Thyroid gland (tissue), 4 donors: ENCODE data around the gene RPS6KL1. TPM values are rescaled to one million over a fixed set of nuclear protein-coding genes. Genes with fewer than 3 reads are reported as not detected.

Experiments used
- DNase-seq, 2 donors: peaks; one replicate each; pipeline ENCODE4 v3.0.0-alpha.2; 2019
- H3K27ac ChIP-seq, 3 donors: fragments of 200-600 bp; sonication (generic); 1 replicate in 2 of 3; 2 replicates in 1 of 3; pipeline ENCODE4 v1.5.1; 2016 to 2019; ENCODE audit warnings: mild to moderate bottlenecking in 1 of 3, moderate library complexity in 1 of 3
- H3K27me3 ChIP-seq: fragments of 200-600 bp; sonication (generic); one replicate; pipeline ENCODE4 v1.5.1; 2019
- H3K36me3 ChIP-seq, 2 donors: fragments of 200-600 bp; sonication (generic); one replicate each; pipeline ENCODE4 v1.5.1; 2016 to 2019
- H3K4me1 ChIP-seq, 2 donors: fragments of 200-600 bp; sonication (generic); one replicate each; pipeline ENCODE4 v1.5.1; 2017 to 2019
- H3K4me3 ChIP-seq, 3 donors: fragments of 200-600 bp; sonication (generic); replicated peaks in 1 of 3; 1 replicate in 2 of 3; 2 replicates in 1 of 3; pipeline ENCODE4 v1.5.1; 2016; ENCODE audit warnings: mild to moderate bottlenecking in 1 of 3
- H3K9me3 ChIP-seq: fragments of 200-600 bp; sonication (generic); one replicate; pipeline ENCODE4 v1.5.1; 2017
- POLR2A ChIP-seq, 2 donors: fragments of 450-650 bp; IDR thresholded peaks; one replicate each; pipeline ENCODE4 v1.6.1; 2017; ENCODE audit warnings: antibody characterized with exemption in 2 of 2, mild to moderate bottlenecking in 2 of 2, moderate library complexity in 1 of 2
- WGBS, 2 donors: methylation state at CpG; one replicate each; pipeline ENCODE4 v1.1.5; 2017; 5-methylcytosine and 5-hydroxymethylcytosine counted together
- intact Hi-C: fragments of 100-400 bp; cut with DNase I; formaldehyde crosslinking; loops from one replicate; pipeline ENCODE4 v1.15.1; 2023
- total RNA-seq, 4 donors: library from RNA; depleted of rRNA; stranded (reverse); fragments of >200 nt; gene quantifications; one replicate each; pipeline ENCODE4 v1.2.3, GENCODE V29; 2016
- TF ChIP-seq, protein P1 (sequence below), 6 experiments: fragments of 200-600 bp in 3 of 6; fragments of 450-650 bp in 3 of 6; sonication (generic) in 3 of 6; IDR thresholded peaks; one replicate each; pipeline ENCODE4 v1.5.1; 2016 to 2019; ENCODE audit warnings: antibody characterized with exemption in 6 of 6, mild to moderate bottlenecking in 2 of 6, inconsistent platforms in 1 of 6, moderate library complexity in 1 of 6

The RPS6KL1 gene
- total RNA-seq, 4 donors from 2014 or later: 5.7 to 16.4 (median 9.5) TPM

DNA sequence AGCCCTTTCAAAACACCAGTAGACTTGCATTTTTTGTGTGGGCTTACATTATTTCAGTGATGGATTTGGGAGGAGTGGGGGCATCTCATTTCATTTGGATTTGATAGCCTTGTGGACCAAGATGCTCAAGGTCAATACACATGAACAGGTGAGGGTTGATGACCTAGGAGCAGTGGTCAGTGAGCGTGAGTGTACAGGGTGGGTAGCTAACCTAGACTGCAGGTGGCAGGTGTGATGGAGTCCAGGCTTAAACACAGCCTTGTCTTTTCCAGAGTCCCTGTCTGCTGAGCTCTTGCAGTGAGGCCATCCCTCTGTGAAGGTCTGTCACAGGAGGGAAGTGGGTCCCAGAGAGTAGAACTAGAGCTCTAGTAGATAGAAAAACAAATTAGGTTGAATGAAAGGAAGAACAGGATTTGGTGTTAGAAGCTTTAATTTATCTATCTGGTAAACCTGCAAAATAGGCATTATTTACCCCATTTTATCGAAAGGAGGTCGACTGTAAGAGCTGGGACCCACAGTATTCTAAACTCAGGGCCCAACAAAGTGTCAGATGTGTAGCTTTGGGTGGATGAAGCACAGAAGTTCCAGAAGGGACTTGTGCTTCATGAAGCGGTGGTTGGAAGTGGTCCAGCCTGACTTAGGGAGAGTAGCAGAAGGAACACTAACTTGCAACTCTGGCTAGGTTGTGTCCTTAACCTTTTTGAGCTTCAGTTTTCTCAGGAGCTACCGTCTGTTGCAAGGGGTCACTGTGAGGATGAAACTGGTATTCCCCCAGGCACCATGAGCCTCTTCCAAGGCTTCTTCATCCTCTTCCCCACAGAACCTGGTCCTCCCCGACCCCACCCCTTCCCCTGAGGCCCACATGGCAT lies 18.2 kb downstream of the RPS6KL1 start:
- Histone ChIP-seq H3K4me3 (no peak overlapping the region), H3K27me3 (no peaks in the 10 kb centered on the region), H3K36me3 (peaks cover 34 to 35% of the 10 kb centered on the region in 2 donors), H3K9me3 (no peaks in the 10 kb centered on the region), H3K27ac (no peak overlapping the region), H3K4me1 (peaks cover 13 to 17% of the 10 kb centered on the region in 2 donors)
- no peak for TF ChIP-seq POLR2A (IDR thresholded peaks at IDR 0.05)
- TF ChIP-seq, protein P1, sequence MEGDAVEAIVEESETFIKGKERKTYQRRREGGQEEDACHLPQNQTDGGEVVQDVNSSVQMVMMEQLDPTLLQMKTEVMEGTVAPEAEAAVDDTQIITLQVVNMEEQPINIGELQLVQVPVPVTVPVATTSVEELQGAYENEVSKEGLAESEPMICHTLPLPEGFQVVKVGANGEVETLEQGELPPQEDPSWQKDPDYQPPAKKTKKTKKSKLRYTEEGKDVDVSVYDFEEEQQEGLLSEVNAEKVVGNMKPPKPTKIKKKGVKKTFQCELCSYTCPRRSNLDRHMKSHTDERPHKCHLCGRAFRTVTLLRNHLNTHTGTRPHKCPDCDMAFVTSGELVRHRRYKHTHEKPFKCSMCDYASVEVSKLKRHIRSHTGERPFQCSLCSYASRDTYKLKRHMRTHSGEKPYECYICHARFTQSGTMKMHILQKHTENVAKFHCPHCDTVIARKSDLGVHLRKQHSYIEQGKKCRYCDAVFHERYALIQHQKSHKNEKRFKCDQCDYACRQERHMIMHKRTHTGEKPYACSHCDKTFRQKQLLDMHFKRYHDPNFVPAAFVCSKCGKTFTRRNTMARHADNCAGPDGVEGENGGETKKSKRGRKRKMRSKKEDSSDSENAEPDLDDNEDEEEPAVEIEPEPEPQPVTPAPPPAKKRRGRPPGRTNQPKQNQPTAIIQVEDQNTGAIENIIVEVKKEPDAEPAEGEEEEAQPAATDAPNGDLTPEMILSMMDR (IDR thresholded peaks at IDR 0.05): no peak
- 78 to 88% methylated on average over 6 of the region's 6 CpGs for WGBS, 2 donors
- DNase-seq: peak; percentile 38 to 43
- intact Hi-C loops: loop anchor here (5.0 kb wide), 1 partner anchor 43 kb away; no protein-coding TSS in a partner anchor

DNA sequence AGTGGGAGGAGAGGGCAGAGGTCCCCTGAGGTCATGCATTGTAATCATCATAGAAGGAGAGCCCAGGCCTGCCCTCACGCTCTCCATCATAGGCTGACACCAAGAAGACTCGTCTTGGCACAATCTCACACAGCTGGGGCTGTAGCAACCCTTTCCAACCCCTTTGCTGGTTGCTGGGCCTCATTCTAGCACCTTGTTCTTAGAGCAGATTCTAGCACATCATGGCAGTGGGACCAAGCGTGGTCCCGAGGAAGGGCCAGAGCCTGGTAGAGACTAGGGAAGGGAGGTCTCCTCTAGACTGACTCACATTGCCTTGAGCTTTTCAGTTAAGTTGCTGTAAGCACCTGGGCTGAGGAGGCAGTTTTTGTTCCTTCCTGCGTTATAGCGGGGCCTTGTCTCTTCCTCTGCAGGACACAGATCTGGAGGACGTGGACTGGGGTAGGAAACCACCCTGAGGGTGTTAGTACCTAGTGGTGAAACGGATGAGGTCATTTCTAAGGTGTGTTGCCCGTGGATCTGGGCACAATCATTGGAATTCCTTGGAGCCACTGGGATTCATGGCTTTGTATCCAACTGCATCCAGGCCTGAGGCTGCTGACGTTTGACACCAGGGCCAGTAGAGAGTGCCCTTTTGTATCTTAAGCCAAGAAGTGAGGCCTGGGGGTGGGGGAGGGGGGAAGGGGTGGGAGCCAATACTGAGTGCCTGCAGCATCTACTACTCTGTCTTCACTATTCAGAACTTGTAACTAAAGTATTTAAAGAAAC lies 19.9 kb downstream of the RPS6KL1 start:
- H3K36me3 ChIP-seq: peaks cover 52% of the 10 kb centered on the region in 2 donors
- 76 to 82% methylated on average over 10 of the region's 10 CpGs for WGBS, 2 donors
- intact Hi-C loops: no loop called here

DNA sequence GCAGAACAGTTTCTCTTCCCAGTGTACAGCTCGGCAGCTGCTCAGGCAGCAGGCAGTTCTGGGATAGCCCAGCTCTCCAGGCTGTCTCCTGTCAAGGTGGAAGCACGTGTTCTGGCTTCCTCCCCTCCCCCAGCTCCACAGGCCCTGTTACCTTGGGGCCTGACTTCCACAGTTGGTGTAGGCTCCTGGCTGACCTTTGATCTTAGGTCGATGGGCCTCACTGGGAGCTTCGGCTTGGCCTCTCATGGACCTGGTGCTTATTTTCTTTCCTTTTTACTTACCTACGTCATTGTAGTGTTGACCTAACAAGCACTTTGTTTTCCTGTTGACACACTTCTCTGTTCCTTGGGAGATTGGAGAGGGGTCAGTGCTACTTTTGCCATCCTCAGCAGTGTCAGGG lies 24.4 kb downstream of the RPS6KL1 start:
- peaks cover 93 to 97% of the 10 kb centered on the region in 2 donors for H3K36me3 ChIP-seq
- no peak overlapping the region for H3K27ac ChIP-seq
- DNase-seq: no peak
- H3K4me1 ChIP-seq: peaks cover 0 to 10% of the 10 kb centered on the region in 2 donors
- H3K4me3 ChIP-seq: no peak overlapping the region
- no peaks in the 10 kb centered on the region for H3K27me3 ChIP-seq
- WGBS, 2 donors: 80 to 83% methylated on average over 5 of the region's 5 CpGs
- intact Hi-C loops: no loop called here
- H3K9me3 ChIP-seq: no peaks in the 10 kb centered on the region
- no peak for TF ChIP-seq POLR2A (IDR thresholded peaks at IDR 0.05)
- TF ChIP-seq, protein P1 (IDR thresholded peaks at IDR 0.05): no peak

More for the DNA sequence above, 19.9 kb downstream of the RPS6KL1 start:
- H3K4me3 ChIP-seq: no peak overlapping the region
- DNase-seq: no peak
- H3K27ac ChIP-seq: no peak overlapping the region
- no peaks in the 10 kb centered on the region for H3K27me3 ChIP-seq
- no peaks in the 10 kb centered on the region for H3K9me3 ChIP-seq
- no peak for TF ChIP-seq POLR2A (IDR thresholded peaks at IDR 0.05)
- H3K4me1 ChIP-seq: peaks cover 13 to 19% of the 10 kb centered on the region in 2 donors

DNA sequence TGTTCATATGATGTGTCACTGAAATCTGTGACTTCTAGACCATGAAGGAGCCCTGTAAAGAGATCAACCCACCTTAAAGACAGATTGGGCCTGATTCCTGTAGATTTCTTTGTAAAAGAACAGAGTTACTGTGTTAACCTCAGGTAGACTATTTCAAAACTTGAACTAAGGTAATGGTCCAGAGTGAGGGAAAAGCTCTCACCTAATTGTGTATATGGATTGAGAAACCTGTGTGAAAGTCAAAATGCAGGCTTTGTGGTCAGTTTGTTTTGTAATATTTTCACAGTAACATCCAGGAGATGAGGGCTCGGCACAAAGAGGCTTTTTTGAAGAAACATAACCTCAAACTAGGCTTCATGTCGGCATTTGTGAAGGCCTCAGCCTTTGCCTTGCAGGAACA lies 25.0 kb downstream of the RPS6KL1 start:
- no peak for DNase-seq

DNA sequence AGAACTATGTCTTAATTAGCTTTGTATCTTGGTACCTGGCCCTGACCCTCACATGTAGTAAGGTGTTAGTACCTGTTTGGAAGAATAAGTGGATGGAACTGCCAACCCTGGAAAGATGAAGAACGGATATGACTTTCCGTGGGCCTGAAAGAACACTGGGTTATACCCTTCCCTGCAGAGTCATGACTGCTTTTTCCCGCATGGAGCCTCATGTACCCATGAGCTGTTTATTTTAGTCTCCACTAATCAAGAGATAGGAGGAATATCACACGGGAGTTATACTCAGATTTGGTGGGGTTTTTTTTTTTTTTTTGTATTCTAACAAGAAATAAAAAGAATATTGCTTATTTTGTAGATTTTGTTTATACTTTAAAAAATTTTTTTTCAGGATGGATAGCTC lies 25.4 kb downstream of the RPS6KL1 start:
- Histone ChIP-seq H3K36me3 (peaks cover 96 to 100% of the 10 kb centered on the region in 2 donors), H3K27me3 (no peaks in the 10 kb centered on the region), H3K27ac (no peak overlapping the region), H3K4me3 (no peak overlapping the region), H3K4me1 (peaks cover 0 to 9% of the 10 kb centered on the region in 2 donors), H3K9me3 (no peaks in the 10 kb centered on the region)
- 88 to 89% methylated on average over 4 of the region's 4 CpGs for WGBS, 2 donors
- DNase-seq: no peak
- TF ChIP-seq, protein P1 (IDR thresholded peaks at IDR 0.05): no peak
- no peak for TF ChIP-seq POLR2A (IDR thresholded peaks at IDR 0.05)
- intact Hi-C loops: no loop called here

More for the DNA sequence above, 25.0 kb downstream of the RPS6KL1 start:
- no peak overlapping the region for H3K4me3 ChIP-seq
- H3K27me3 ChIP-seq: no peaks in the 10 kb centered on the region
- H3K9me3 ChIP-seq: no peaks in the 10 kb centered on the region
- H3K27ac ChIP-seq: peak overlapping the region in 1 of 3 donors; percentile 32
- WGBS, 2 donors: 50 to 84% methylated on average over 2 of the region's 2 CpGs
- H3K4me1 ChIP-seq: peaks cover 0 to 9% of the 10 kb centered on the region in 2 donors
- intact Hi-C loops: no loop called here
- TF ChIP-seq POLR2A (IDR thresholded peaks at IDR 0.05): no peak
- TF ChIP-seq, protein P1 (IDR thresholded peaks at IDR 0.05): no peak
- peaks cover 96 to 100% of the 10 kb centered on the region in 2 donors for H3K36me3 ChIP-seq
